HepG2 (cell line): Measurements from ENCODE around the gene SGMS1. TPM values are rescaled to one million over a fixed set of nuclear protein-coding genes. Genes with fewer than 3 reads are reported as not detected.

ENCODE experiments used
- BRD4 ChIP-seq: sonication (generic); formaldehyde crosslinking; IDR thresholded peaks from 2 replicates; pipeline ENCODE4 v1.4.0; 2020; ENCODE audit warnings: missing genetic modification reagents
- FIP1L1 ChIP-seq: fragments of 200-400 bp; formaldehyde crosslinking; IDR thresholded peaks from 2 replicates; pipeline ENCODE4 v1.6.1; 2018; ENCODE audit warnings: low read depth, mild to moderate bottlenecking, low read length, moderate library complexity, borderline replicate concordance; ENCODE audit not compliant: insufficient read depth
- JDP2 ChIP-seq: sonication (generic); formaldehyde crosslinking; IDR thresholded peaks from 2 replicates; pipeline ENCODE4 v1.8.1; 2022; ENCODE audit warnings: missing genetic modification reagents, borderline replicate concordance
- KDM1A ChIP-seq: IDR thresholded peaks from 2 replicates; pipeline ENCODE4 v1.6.1; 2016; ENCODE audit warnings: missing compliant biosample characterization
- KLF15 ChIP-seq: sonication (generic); formaldehyde crosslinking; IDR thresholded peaks from 2 replicates; pipeline ENCODE4 v1.8.1; 2023; ENCODE audit warnings: borderline replicate concordance, mild to moderate bottlenecking, inconsistent platforms, missing genetic modification reagents, mixed read lengths
- NFRKB ChIP-seq: fragments of 450-650 bp; IDR thresholded peaks from 2 replicates; pipeline ENCODE4 v1.6.1; 2017
- NR2C2 ChIP-seq: sonication (generic); formaldehyde crosslinking; IDR thresholded peaks from 2 replicates; pipeline ENCODE4 v1.4.0; 2020; ENCODE audit warnings: missing genetic modification reagents, mild to moderate bottlenecking, moderate library complexity, borderline replicate concordance
- U2AF2 ChIP-seq: fragments of 200-400 bp; formaldehyde crosslinking; IDR thresholded peaks from 2 replicates; pipeline ENCODE4 v1.6.1; 2017; ENCODE audit warnings: low read depth, mild to moderate bottlenecking, low read length
- ZKSCAN5 ChIP-seq: sonication (generic); formaldehyde crosslinking; IDR thresholded peaks from 2 replicates; pipeline ENCODE4 v1.5.1; 2020; ENCODE audit warnings: mild to moderate bottlenecking, missing genetic modification reagents
- ZNF326 ChIP-seq: sonication (generic); formaldehyde crosslinking; IDR thresholded peaks from 2 replicates; pipeline ENCODE4 v1.4.0; 2020; ENCODE audit warnings: missing genetic modification reagents, borderline replicate concordance
- ZNF530 ChIP-seq: sonication (generic); formaldehyde crosslinking; IDR thresholded peaks from 2 replicates; pipeline ENCODE4 v1.5.0; 2020; ENCODE audit warnings: low read depth, mild to moderate bottlenecking, missing genetic modification reagents
- polyA plus RNA-seq, 8 experiments: library from polyadenylated mRNA; depleted of rRNA in 3 of 8; stranded (reverse) in 7 of 8; unstranded in 1 of 8; fragments of >200 nt; fragmentation: Illumina TruSeq in 4 of 8; extraction: Trizol in 4 of 8; gene quantifications; 2 replicates each; pipeline versions ENCODE4 v1.2.1 to v1.2.3, GENCODE V29; 2011 to 2016; ENCODE audit warnings: low read depth in 4 of 8, missing spikeins in 1 of 8, mixed read lengths in 1 of 8; ENCODE audit not compliant: insufficient read depth in 1 of 8
- total RNA-seq, 5 experiments: library from RNA; depleted of rRNA; stranded (reverse); fragments of >200 nt; fragmentation: Illumina TruSeq; extraction: Trizol; gene quantifications; 2 replicates each; pipeline ENCODE4 v1.2.3, GENCODE V29; 2016; ENCODE audit warnings: low read depth in 1 of 5
- TF ChIP-seq, protein P1 (sequence below): sonication (generic); formaldehyde crosslinking; IDR thresholded peaks from 2 replicates; pipeline ENCODE4 v1.5.1; 2020; ENCODE audit warnings: mild to moderate bottlenecking, missing genetic modification reagents
- TF ChIP-seq, protein P2 (sequence below): sonication (generic); formaldehyde crosslinking; IDR thresholded peaks from 2 replicates; pipeline ENCODE4 v1.4.0; 2020; ENCODE audit warnings: mild to moderate bottlenecking, missing genetic modification reagents
- TF ChIP-seq, protein P3 (sequence below): sonication (generic); formaldehyde crosslinking; conservative IDR thresholded peaks from 2 replicates; pipeline ENCODE4 v1.8.0; 2022; ENCODE audit warnings: mild to moderate bottlenecking, moderate library complexity, missing genetic modification reagents
- TF ChIP-seq, protein P4 (sequence below): IDR thresholded peaks from 2 replicates; pipeline ENCODE4 v1.6.1; 2016; ENCODE audit warnings: low read depth, borderline replicate concordance
- TF ChIP-seq, protein P5 (sequence below): sonication (generic); formaldehyde crosslinking; conservative IDR thresholded peaks from 2 replicates; pipeline ENCODE4 v1.4.0; 2020; ENCODE audit warnings: mild to moderate bottlenecking, missing genetic modification reagents, moderate library complexity
- TF ChIP-seq, protein P6 (sequence below): sonication (generic); formaldehyde crosslinking; IDR thresholded peaks from 2 replicates; pipeline ENCODE4 v1.4.0; 2020; ENCODE audit warnings: mild to moderate bottlenecking, missing genetic modification reagents

The SGMS1 gene
- total and polyA plus RNA-seq, 2 of the 13 experiments (the other 11 are each of a cell fraction or from before 2014, with no cell fraction given) = 6.5 to 15.1 TPM

DNA sequence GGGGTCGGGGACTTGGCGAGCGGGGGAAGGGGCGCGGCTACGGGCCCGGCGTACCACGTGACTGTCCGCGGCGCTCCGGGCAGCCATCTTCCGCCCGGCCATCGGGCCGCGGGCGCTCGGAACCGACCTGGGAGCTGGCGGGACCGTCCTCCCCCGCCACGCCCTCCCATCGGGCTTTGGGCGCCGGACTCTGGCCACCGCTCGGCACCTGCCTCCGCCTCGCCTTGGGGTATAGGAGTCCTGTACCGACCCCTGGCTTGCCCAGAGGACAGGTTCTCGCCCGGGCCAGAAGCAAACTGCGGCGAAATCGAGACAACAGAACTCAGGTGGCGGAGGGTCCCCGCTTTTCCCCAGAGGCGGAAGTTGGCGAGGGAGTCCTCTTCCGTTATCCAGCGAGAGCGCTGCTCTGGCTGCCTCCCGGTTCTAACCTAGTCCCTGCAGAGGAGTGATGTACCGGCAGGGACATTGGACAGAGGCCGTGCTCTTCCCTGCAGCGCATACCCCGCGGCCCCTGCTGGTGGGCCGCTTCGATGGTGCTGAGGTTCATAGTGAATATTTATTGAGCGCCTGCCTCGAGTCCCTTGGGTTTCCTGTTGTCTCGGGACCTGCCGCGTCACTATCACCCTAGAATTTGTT, 1.2 kb upstream of the SGMS1 start (continued):
- TF ChIP-seq, protein P1, sequence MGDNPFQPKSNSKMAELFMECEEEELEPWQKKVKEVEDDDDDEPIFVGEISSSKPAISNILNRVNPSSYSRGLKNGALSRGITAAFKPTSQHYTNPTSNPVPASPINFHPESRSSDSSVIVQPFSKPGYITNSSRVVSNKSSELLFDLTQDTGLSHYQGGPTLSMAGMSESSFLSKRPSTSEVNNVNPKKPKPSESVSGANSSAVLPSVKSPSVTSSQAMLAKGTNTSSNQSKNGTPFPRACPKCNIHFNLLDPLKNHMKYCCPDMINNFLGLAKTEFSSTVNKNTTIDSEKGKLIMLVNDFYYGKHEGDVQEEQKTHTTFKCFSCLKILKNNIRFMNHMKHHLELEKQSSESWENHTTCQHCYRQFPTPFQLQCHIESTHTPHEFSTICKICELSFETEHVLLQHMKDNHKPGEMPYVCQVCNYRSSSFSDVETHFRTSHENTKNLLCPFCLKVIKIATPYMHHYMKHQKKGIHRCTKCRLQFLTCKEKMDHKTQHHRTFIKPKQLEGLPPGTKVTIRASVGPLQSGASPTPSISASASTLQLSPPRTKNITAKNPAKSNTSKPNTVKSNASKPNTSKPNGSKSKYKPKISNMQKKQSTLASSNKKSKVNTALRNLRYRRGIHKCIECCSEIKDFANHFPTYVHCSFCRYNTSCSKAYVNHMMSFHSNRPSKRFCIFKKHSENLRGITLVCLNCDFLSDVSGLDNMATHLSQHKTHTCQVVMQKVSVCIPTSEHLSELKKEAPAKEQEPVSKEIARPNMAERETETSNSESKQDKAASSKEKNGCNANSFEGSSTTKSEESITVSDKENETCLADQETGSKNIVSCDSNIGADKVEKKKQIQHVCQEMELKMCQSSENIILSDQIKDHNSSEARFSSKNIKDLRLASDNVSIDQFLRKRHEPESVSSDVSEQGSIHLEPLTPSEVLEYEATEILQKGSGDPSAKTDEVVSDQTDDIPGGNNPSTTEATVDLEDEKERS (CRISPR knock-in tag) = peak; percentile 53; the same call in 1 of the 2 replicates
- TF ChIP-seq, protein P2, sequence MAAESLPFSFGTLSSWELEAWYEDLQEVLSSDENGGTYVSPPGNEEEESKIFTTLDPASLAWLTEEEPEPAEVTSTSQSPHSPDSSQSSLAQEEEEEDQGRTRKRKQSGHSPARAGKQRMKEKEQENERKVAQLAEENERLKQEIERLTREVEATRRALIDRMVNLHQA (CRISPR knock-in tag) = no peak
- TF ChIP-seq ZKSCAN5 (CRISPR knock-in tag) (no peak), FIP1L1 (no peak), ZNF530 (CRISPR knock-in tag) (no peak), U2AF2 (no peak), ZNF326 (CRISPR knock-in tag) (no peak), NR2C2 (CRISPR knock-in tag) (peak; percentile 44; the same call in 1 of the 2 replicates), KLF15 (CRISPR knock-in tag) (no peak; the same call in 1 of the 2 replicates), NFRKB (no peak), JDP2 (no peak), BRD4 (CRISPR knock-in tag) (peak; percentile 68), KDM1A (CRISPR knock-in tag) (0 out of 2 replicates have a peak, but pooled peaks have one; percentile 11)
- TF ChIP-seq, protein P3, sequence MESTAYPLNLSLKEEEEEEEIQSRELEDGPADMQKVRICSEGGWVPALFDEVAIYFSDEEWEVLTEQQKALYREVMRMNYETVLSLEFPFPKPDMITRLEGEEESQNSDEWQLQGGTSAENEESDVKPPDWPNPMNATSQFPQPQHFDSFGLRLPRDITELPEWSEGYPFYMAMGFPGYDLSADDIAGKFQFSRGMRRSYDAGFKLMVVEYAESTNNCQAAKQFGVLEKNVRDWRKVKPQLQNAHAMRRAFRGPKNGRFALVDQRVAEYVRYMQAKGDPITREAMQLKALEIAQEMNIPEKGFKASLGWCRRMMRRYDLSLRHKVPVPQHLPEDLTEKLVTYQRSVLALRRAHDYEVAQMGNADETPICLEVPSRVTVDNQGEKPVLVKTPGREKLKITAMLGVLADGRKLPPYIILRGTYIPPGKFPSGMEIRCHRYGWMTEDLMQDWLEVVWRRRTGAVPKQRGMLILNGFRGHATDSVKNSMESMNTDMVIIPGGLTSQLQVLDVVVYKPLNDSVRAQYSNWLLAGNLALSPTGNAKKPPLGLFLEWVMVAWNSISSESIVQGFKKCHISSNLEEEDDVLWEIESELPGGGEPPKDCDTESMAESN (CRISPR knock-in tag) = peak; percentile 94
- TF ChIP-seq, protein P4, sequence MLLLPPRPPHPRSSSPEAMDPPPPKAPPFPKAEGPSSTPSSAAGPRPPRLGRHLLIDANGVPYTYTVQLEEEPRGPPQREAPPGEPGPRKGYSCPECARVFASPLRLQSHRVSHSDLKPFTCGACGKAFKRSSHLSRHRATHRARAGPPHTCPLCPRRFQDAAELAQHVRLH (CRISPR knock-in tag) = peak; percentile 78; the same call in 1 of the 2 replicates
- TF ChIP-seq, protein P5, sequence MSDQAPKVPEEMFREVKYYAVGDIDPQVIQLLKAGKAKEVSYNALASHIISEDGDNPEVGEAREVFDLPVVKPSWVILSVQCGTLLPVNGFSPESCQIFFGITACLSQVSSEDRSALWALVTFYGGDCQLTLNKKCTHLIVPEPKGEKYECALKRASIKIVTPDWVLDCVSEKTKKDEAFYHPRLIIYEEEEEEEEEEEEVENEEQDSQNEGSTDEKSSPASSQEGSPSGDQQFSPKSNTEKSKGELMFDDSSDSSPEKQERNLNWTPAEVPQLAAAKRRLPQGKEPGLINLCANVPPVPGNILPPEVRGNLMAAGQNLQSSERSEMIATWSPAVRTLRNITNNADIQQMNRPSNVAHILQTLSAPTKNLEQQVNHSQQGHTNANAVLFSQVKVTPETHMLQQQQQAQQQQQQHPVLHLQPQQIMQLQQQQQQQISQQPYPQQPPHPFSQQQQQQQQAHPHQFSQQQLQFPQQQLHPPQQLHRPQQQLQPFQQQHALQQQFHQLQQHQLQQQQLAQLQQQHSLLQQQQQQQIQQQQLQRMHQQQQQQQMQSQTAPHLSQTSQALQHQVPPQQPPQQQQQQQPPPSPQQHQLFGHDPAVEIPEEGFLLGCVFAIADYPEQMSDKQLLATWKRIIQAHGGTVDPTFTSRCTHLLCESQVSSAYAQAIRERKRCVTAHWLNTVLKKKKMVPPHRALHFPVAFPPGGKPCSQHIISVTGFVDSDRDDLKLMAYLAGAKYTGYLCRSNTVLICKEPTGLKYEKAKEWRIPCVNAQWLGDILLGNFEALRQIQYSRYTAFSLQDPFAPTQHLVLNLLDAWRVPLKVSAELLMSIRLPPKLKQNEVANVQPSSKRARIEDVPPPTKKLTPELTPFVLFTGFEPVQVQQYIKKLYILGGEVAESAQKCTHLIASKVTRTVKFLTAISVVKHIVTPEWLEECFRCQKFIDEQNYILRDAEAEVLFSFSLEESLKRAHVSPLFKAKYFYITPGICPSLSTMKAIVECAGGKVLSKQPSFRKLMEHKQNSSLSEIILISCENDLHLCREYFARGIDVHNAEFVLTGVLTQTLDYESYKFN (CRISPR knock-in tag) = no peak
- TF ChIP-seq, protein P6, sequence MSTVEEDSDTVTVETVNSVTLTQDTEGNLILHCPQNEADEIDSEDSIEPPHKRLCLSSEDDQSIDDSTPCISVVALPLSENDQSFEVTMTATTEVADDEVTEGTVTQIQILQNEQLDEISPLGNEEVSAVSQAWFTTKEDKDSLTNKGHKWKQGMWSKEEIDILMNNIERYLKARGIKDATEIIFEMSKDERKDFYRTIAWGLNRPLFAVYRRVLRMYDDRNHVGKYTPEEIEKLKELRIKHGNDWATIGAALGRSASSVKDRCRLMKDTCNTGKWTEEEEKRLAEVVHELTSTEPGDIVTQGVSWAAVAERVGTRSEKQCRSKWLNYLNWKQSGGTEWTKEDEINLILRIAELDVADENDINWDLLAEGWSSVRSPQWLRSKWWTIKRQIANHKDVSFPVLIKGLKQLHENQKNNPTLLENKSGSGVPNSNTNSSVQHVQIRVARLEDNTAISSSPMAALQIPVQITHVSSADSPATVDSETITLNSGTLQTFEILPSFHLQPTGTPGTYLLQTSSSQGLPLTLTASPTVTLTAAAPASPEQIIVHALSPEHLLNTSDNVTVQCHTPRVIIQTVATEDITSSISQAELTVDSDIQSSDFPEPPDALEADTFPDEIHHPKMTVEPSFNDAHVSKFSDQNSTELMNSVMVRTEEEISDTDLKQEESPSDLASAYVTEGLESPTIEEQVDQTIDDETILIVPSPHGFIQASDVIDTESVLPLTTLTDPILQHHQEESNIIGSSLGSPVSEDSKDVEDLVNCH (CRISPR knock-in tag) = no peak
